HG03196 (cell line): ENCODE measurements around the gene TNFAIP8.
"Not testable (repeated sequence)": the region's sequence is repeated elsewhere in the genome, so short reads cannot be mapped to it uniquely, and the experiment has no call there.

Source experiments
- ATAC-seq: cut with Tn5 transposase; IDR thresholded peaks from one replicate; pipeline ENCODE4 v1.9.1; 2021; ENCODE audit not compliant: unreplicated experiment

TNFAIP8 gene

GRCh38 chr5:119412279-119413227, 56.7 kb downstream of the TNFAIP8 start:
- no peak for ATAC-seq

DNA sequence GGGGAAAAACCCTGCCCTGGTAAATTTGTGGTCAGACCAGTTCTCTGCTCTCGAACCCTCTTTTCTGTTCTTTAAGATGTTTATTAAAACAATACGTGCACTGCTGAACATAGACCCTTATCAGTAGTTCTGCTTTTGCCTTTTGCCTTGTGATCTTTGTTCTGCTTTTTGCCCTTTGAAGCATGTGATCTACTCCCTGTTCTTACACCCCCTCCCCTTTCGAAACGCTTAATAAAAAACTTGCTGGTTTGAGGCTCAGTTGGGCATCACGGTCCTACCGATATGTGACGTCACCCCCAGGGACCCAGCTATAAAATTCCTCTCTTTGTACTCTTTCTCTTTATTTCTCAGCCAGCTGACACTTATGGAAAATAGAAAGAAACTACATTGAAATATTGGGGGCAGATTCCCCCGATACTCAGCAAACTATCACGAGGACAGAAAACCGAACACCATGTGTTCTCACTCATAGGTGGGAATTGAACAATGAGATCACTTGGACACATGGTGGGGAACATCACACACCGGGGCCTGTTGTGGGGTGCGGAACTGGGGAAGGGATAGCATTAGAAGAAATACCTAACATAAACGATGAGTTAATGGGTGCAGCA, 58.4 kb downstream of the TNFAIP8 start:
- ATAC-seq = not testable (repeated sequence)

DNA sequence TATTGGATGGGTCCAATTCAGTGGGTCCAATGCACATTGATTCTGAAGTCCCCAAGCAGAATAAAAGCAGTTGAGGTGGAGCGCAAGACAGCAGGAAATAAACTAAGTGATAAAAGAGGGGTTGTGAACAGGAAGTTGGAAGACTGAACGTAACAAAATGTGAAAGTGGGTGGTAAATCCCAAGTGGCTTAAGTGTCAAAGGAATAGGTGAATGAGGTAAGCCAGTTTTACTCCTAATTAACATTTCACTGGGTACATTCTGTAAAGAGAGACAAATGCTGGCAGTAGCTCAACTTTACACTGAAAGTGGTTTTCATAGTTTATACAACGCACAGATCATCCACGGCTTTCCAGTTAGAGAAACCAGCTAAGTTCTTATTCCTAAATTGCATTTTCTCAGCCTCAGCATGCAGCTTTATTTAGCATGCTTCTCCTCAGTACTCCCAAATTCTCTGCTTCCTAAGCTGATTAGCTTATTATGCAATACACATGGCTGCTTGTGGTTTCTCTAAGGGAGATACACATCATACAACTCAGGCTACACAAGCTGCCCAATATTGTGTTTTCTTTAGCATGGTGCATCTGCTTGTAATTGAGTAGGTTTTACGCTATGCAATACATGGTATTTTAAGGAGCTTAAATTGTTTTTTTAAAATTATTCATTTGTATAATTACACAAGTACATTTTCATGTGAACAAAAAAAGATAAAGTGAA, 62.2 kb downstream of the TNFAIP8 start:
- ATAC-seq = no peak

DNA sequence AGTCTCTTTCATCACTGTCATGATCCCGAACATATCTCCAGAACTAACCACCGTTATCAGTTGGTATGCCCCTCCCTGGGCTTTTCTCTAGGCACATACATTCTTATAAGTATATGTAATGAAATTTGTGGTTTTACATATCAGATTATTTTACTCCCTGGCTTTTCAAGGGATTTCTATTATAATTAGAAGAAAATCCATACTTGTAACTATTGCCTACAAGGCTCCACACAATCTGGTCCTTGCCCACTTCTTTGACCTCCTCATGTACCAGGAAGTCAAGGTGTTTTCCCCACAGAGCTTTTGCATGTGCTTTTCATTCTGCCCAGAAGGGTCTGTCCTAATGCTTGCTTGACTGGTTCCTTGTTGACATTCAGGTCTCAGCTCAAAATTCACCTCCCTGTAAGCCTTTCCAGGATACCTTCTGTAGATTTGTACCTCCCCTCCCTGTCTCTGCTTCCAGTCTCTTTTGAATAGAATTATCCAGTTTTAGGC, 62.8 kb downstream of the TNFAIP8 start:
- ATAC-seq = peak; percentile 70

- ATAC-seq = no peak
Observed at GRCh38 chr5:119420169-119420568, 64.3 kb downstream of the TNFAIP8 start.

DNA sequence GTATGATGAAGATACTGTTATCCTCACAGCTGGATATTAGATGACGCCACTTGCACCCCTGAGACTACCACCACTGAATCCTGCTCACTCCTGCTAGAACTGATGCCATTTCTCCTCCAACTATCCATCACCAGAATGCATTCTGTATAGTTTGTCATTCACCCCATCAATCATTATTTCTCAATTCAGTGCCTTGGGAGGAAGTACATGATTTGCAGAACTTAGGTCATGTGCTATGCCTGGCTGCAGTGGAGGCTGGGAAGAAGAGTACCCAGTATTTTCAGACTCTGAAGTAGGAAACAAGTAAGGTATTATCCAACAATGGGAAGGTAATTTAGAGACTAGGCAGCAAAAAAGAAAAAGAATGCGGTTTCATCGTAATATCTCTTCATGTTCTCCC, 70.2 kb downstream of the TNFAIP8 start:
- no peak for ATAC-seq

DNA sequence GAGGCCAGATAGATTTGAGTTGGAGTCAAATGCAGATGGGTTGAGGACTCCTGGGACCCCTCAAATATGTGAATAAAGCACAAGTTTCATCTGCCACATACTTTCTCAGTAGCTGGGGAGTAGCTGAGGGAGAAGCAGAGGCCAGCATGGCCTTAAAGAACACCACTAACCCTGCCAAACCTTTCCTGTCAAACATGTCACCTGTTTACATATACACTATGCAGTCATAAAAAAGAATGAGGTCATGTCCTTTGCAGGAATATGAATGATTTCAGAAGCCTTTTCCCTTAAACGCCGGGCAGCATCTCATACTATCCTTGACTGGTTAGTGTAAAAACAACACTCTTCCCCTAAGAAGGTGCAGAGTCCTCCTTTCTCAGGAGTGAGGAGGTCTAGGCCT, 71.2 kb downstream of the TNFAIP8 start:
- no peak for ATAC-seq

DNA sequence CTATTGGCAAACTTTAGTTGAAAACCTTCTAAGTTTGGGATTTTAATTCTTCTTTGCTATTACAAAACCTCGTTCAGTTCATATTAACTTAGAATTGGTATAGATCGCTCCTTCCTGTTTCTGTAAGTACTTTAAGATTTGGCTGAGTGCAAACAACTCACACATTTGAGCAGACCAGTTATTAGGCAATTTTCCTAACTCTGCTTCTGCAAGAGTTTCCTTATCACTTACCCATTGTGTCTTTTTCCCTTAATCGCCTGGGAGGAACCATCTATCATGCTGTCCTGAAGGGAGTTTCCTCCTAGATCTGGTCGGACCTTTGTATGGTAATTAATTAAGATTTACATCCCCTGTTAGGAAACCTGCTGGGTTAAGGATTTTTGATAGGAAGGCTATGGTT, 71.8 kb downstream of the TNFAIP8 start:
- not testable (repeated sequence) for ATAC-seq

GRCh38 chr5:119428166-119428565, 72.3 kb downstream of the TNFAIP8 start:
- not testable (repeated sequence) for ATAC-seq

DNA sequence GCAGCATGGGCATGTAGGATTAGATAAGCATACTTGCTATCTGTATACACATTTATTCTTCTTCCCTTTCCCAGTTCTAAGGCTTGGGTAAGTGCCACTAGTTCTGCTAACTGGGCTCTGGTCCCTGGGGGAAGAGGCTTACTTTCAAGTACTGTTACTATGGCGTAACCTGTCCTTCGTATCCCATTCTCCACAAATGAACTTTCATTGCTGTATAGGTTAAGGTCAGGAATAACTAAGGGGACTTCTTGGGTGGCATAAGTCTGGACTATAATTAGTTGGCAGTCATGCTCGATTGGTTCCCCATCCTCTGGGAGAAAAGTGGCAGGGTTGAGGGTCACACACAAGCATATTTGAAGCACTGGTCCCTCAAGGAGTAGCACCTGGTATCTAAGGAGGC, 72.8 kb downstream of the TNFAIP8 start:
- ATAC-seq = not testable (repeated sequence)

DNA sequence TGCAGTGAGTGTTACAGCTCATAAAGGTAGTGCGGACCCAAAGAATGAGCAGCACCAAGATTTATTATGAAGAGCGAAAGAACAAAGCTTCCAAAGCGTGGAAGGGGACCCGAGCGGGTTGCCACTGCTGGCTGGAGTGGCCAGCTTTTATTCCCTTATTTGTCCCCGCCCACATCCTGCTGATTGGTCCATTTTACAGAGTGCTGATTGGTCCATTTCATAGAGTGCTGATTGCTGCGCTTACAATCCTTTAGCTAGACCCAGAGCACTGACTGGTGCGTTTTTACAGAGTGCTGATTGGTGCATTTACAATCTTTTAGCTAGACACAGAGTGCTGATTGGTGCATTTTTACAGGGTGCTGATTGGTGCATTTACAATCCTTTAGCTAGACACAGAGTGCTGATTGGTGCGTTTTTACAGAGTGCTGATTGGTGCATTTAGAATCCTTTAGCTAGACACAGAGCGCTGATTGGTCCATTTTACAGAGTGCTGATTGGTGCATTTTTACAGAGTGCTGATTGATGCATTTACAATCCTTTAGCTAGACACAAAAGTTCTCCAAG, 76.9 kb downstream of the TNFAIP8 start:
- ATAC-seq = not testable (repeated sequence)

- ATAC-seq = peak; percentile 97
Observed at GRCh38 chr5:119435436-119436132, 79.8 kb downstream of the TNFAIP8 start.

GRCh38 chr5:119437785-119438586, 82.2 kb downstream of the TNFAIP8 start:
- ATAC-seq = not testable (repeated sequence)

- ATAC-seq = not testable (repeated sequence)
Observed at GRCh38 chr5:119438587-119438917, 82.7 kb downstream of the TNFAIP8 start.

- ATAC-seq = no peak
Observed at GRCh38 chr5:119439140-119439631, 83.4 kb downstream of the TNFAIP8 start.

DNA sequence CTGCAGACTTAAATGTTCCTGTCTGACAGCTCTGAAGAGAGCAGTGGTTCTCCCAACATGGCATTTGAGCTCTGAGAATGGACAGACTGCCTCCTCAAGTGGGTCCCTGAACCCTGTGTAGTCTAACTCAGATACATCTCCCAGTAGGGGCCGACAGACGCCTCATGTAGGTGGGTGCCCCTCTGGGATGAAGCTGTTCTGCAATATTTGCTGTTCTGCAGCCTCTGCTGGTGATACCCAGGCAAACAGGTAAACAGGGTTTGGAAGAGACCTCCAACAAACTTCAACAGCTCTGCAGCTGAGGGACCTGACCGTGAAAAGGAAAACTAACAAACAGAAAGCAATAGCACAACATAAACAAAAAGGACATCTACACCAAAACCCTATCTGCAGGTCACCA, 83.8 kb downstream of the TNFAIP8 start:
- not testable (repeated sequence) for ATAC-seq

DNA sequence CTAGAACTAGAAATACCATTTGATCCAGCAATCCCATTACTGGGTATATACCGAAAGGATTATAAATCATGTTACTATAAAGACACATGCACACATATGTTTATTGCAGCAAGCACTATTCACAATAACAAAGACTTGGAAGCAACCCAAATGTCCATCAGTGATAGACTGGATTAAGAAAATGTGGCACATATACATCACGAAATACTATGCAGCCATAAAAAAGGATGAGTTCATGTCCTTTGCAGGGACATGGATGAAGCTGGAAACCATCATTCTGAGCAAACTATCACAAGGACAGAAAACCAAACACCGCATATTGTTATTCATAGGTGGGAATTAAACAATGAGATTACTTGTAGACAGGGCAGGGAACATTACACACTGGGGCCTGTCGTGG, 88.8 kb downstream of the TNFAIP8 start:
- not testable (repeated sequence) for ATAC-seq

DNA sequence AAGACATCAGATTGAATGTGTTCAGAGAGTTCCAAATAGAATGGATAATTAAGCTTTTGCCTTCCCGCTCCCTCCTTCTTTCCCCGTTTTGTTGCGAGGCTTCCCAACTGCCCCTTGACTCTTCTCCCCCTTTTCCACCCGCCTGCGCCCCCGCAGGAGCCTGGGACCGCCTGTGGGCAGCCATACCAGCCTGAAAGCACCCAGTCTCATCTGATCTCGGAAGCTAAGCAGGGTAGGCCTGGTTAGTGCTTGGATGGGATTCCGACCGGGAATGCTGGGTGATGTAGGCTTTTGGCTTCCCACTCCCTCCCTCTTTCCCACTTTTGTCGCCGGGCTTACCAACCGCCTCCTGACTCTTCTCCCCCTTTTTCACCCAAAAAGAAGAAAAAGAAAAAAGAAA, 89.7 kb downstream of the TNFAIP8 start:
- no peak for ATAC-seq
